Smooth muscle cell (in vitro differentiated cells): ENCODE results near the gene MYT1. TPM values are rescaled to one million over a fixed set of nuclear protein-coding genes. Genes with fewer than 3 reads are reported as not detected.

ENCODE experiments used
- DNase-seq: peaks from one replicate; lab custom pipeline; 2025; ENCODE audit not compliant: unreplicated experiment; lab: John Stamatoyannopoulos, UW
- H2AFZ ChIP-seq: fragments of 200-600 bp; sonication (generic); 2 replicates; pipeline ENCODE4 v1.6.0; 2016; ENCODE audit warnings: antibody characterized with exemption, low read depth, mild to moderate bottlenecking
- H3F3A ChIP-seq: fragments of 200-600 bp; sonication (generic); 2 replicates; pipeline ENCODE4 v1.6.0; 2017; ENCODE audit warnings: antibody characterized with exemption, low read depth
- H3K27ac ChIP-seq: fragments of 200-600 bp; sonication (generic); 2 replicates; pipeline ENCODE4 v1.5.1; 2016; ENCODE audit warnings: low read depth, mild to moderate bottlenecking
- H3K27me3 ChIP-seq: fragments of 200-600 bp; sonication (generic); 2 replicates; pipeline ENCODE4 v1.6.1; 2016; ENCODE audit warnings: low read depth, mild to moderate bottlenecking
- H3K36me3 ChIP-seq: fragments of 200-600 bp; sonication (generic); 2 replicates; pipeline ENCODE4 v1.5.1; 2016; ENCODE audit warnings: low read depth
- H3K4me1 ChIP-seq: fragments of 200-600 bp; sonication (generic); 2 replicates; pipeline ENCODE4 v1.5.1; 2016; ENCODE audit warnings: low read depth
- H3K4me2 ChIP-seq: fragments of 200-600 bp; sonication (generic); 2 replicates; pipeline ENCODE4 v1.6.0; 2016; ENCODE audit warnings: mild to moderate bottlenecking
- H3K4me3 ChIP-seq: fragments of 200-600 bp; sonication (generic); 2 replicates; pipeline ENCODE4 v1.5.1; 2016; ENCODE audit warnings: mild to moderate bottlenecking
- H3K79me2 ChIP-seq: fragments of 200-600 bp; sonication (generic); 2 replicates; pipeline ENCODE4 v1.6.0; 2016; ENCODE audit warnings: low read depth, mild to moderate bottlenecking
- H3K9ac ChIP-seq: fragments of 200-600 bp; sonication (generic); 2 replicates; pipeline ENCODE4 v1.6.0; 2016; ENCODE audit warnings: low read depth
- H3K9me3 ChIP-seq: fragments of 200-600 bp; sonication (generic); replicated peaks from 2 replicates; pipeline ENCODE4 v1.5.1; 2016; ENCODE audit warnings: low read depth
- H4K20me1 ChIP-seq: fragments of 200-600 bp; sonication (generic); 2 replicates; pipeline ENCODE4 v1.6.0; 2016; ENCODE audit warnings: low read depth
- CTCF ChIP-seq: fragments of 200-600 bp; sonication (generic); IDR thresholded peaks from 2 replicates; pipeline ENCODE4 v1.5.1; 2017; ENCODE audit warnings: borderline replicate concordance, mild to moderate bottlenecking, antibody characterized with exemption; ENCODE audit not compliant: insufficient read depth, poor library complexity, severe bottlenecking
- WGBS: methylation state at CpG from one replicate; pipeline ENCODE4 v1.1.7; 2016; ENCODE audit warnings: low lambda C conversion rate; 5-methylcytosine and 5-hydroxymethylcytosine counted together
- polyA plus RNA-seq: library from polyadenylated mRNA; unstranded; fragments of >200 nt; fragmentation: Nextera tagmentation; extraction: Ambion mirVana; gene quantifications from 2 replicates; pipeline ENCODE4 v1.2.1, GENCODE V29; 2016
- total RNA-seq: library from RNA; depleted of rRNA; stranded (reverse); fragments of >200 nt; gene quantifications from 2 replicates; pipeline ENCODE4 v1.2.3, GENCODE V29; 2014

Gene MYT1
- total and polyA plus RNA-seq, 2 experiments from 2014 or later: 0.09 TPM; not detected in 1

DNA sequence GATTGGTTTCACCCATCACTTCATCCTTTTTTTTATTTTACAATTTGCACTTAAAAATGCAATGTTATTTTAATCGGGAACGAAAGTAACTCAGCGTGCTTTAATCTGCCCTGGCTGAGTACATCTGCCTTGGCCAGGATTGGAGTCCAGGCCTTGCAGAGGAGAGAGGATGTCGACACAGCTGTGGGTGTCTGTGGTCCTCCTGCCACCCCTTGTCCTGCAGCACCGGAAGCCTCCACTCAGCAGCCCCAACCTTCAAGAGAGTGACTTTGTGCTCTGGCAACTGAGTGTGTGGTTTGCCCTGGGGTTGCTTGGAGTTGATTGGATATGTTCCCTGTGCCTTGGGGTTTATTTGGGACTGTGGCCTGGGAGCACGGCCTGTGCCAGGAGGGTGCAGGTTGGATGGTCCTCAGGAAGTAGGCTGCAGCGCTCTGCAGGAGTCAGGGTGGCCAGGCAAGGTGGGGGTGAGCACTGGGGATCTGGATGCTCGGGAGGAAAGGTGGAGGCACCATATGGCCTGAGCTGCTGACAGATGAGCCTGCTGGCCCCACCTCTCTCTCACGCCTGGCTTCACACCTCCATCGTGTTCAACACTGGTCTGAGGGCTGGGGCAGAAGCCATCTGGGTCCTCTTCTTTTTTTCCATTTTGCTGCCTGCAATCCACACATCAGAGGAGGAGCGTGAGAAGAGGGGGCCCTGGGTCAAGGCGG, 4.3 kb downstream of the MYT1 start:
- Histone ChIP-seq H3K79me2 (no peaks in the 10 kb centered on the region), H3K9ac (peak overlapping the region; percentile 27), H3K4me2 (peak overlapping the region; percentile 74), H4K20me1 (no peaks in the 10 kb centered on the region), H3K27me3 (peaks cover 20% of the 10 kb centered on the region), H2AFZ (no peak overlapping the region), H3K4me1 (peaks cover 8% of the 10 kb centered on the region), H3K9me3 (no peaks in the 10 kb centered on the region), H3K36me3 (no peaks in the 10 kb centered on the region), H3K27ac (peak overlapping the region; percentile 85), H3K4me3 (no peak overlapping the region), H3F3A (no peaks in the 10 kb centered on the region)
- DNase-seq: no peak
- 68% methylated on average over 12 of the region's 12 CpGs for WGBS
- TF ChIP-seq CTCF: no peak

DNA sequence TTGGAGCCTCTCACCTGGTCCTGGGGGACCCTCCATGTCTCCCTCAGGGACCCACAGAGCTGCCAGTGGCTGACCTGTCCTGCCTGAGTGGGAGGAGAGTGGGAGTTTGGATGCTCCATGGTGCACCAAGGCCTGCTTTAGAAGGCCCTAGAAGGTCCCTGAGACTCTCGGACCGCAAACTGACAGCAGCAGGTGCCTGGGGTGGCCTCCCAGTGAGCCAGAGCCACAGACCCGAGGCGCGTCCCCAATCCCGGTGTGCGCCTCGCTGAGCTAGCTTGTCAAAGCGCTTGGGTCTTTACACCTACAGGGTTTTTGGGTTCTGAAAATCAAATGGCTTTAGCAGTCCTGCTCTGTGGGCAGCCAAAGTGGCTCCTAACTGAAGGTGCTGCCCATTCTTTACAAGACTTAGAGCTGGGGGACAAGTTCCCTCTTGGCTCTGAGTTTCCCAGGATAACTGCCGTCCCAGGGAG, 4.9 kb downstream of the MYT1 start:
- Histone ChIP-seq H3K36me3 (no peaks in the 10 kb centered on the region), H3K27me3 (peaks cover 14% of the 10 kb centered on the region), H3K4me1 (peaks cover 8% of the 10 kb centered on the region), H3K9ac (no peak overlapping the region), H3K4me2 (peak overlapping the region; percentile 74), H3K4me3 (no peak overlapping the region), H4K20me1 (no peaks in the 10 kb centered on the region), H3F3A (no peaks in the 10 kb centered on the region), H2AFZ (no peak overlapping the region), H3K27ac (peak overlapping the region; percentile 85), H3K79me2 (no peaks in the 10 kb centered on the region), H3K9me3 (no peaks in the 10 kb centered on the region)
- DNase-seq: no peak
- 94% methylated on average over 10 of the region's 10 CpGs for WGBS
- no peak for TF ChIP-seq CTCF

DNA sequence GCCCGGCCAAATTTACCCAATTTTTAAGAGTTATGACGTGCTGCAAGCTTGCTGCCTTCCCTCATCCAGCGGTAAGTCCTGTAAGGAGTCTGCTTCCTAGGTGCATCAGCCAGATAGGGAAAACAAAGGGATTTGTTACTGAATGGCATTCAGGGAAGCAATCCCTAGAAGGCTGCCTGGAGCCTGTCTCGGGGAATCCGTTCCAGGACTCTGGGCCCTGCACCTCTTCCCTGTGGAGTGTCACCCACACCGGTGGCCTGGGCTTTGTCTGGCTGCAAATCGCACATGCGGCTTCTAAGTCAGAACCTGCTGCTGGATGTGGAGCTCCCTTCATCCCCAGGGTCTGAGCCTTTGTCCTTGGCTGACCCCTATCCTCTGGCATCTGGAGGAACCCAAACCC, 7.0 kb downstream of the MYT1 start:
- H3F3A ChIP-seq: no peaks in the 10 kb centered on the region
- no peaks in the 10 kb centered on the region for H3K9me3 ChIP-seq
- H3K9ac ChIP-seq: no peak overlapping the region
- no peaks in the 10 kb centered on the region for H4K20me1 ChIP-seq
- H3K4me3 ChIP-seq: no peak overlapping the region
- peaks cover 8% of the 10 kb centered on the region for H3K4me1 ChIP-seq
- no peak overlapping the region for H2AFZ ChIP-seq
- no peak for DNase-seq
- H3K27me3 ChIP-seq: peaks cover 6% of the 10 kb centered on the region
- no peaks in the 10 kb centered on the region for H3K36me3 ChIP-seq
- H3K79me2 ChIP-seq: no peaks in the 10 kb centered on the region
- no peak overlapping the region for H3K4me2 ChIP-seq
- no peak overlapping the region for H3K27ac ChIP-seq
- no peak for TF ChIP-seq CTCF
- WGBS: 82% methylated on average over 8 of the region's 8 CpGs

DNA sequence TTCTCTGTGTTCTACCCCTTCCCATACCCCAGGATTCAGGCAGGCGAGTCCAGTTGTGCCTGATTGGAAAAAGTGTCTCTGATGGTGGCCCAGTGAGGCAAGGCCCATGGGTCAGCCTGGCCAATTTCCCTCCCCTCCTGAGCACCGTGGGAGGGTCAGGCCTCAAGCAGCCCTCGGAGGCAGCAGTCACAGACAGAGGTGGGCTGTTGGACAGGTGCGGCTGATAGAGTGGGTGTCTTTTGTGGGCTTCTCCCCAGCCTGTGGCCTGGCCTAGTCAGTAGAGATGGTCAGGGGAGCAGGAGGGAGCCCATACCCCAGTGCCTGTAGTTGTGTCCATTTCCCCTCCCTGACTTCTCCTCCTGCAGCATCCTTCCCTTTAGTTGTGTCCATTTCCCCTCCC, 8.9 kb downstream of the MYT1 start:
- Histone ChIP-seq H3K4me1 (peaks cover 11% of the 10 kb centered on the region), H3K9me3 (no peaks in the 10 kb centered on the region), H4K20me1 (no peaks in the 10 kb centered on the region), H3K4me2 (no peak overlapping the region), H3K9ac (no peak overlapping the region), H3K79me2 (no peaks in the 10 kb centered on the region), H3K36me3 (no peaks in the 10 kb centered on the region), H3K27me3 (peaks cover 25% of the 10 kb centered on the region), H3F3A (no peaks in the 10 kb centered on the region), H3K4me3 (no peak overlapping the region), H2AFZ (no peak overlapping the region), H3K27ac (no peak overlapping the region)
- no peak for DNase-seq
- 88% methylated on average over 4 of the region's 4 CpGs for WGBS
- TF ChIP-seq CTCF: no peak
